Stimulated activated CD4-positive, alpha-beta T cell treated with anti-CD3 and anti-CD28 coated beads, Interleukin-2, amount 100 ng/mL, for 4 hours (primary cell): ENCODE data around the gene POFUT2.

ENCODE experiments used
- DNase-seq: peaks from one replicate; pipeline ENCODE4 v3.0.0-alpha.2; 2020; ENCODE audit warnings: low read depth

Gene POFUT2

GRCh38 chr21:45223236-45224185 lies 64.2 kb downstream of the POFUT2 start:
- no peak for DNase-seq

- DNase-seq = no peak
These were observed 65.7 kb downstream of the POFUT2 start for GRCh38 chr21:45222001-45222400.

GRCh38 chr21:45220714-45221490 lies 66.8 kb downstream of the POFUT2 start:
- no peak for DNase-seq

- no peak for DNase-seq
These were observed 67.6 kb downstream of the POFUT2 start for GRCh38 chr21:45220071-45220481.

GRCh38 chr21:45219517-45219916 lies 68.2 kb downstream of the POFUT2 start:
- no peak for DNase-seq

GRCh38 chr21:45217010-45217409 lies 70.7 kb downstream of the POFUT2 start:
- DNase-seq = no peak

GRCh38 chr21:45215213-45215612 lies 72.5 kb downstream of the POFUT2 start:
- DNase-seq = no peak
